ENCODE data around the gene TBL1X. TPM values are rescaled to one million over a fixed set of nuclear protein-coding genes. Genes with fewer than 3 reads are reported as not detected.

The TBL1X gene
- total and polyA plus RNA-seq, 8 donors, result 2.4 to 16.6 (median 9.3) TPM

DNA sequence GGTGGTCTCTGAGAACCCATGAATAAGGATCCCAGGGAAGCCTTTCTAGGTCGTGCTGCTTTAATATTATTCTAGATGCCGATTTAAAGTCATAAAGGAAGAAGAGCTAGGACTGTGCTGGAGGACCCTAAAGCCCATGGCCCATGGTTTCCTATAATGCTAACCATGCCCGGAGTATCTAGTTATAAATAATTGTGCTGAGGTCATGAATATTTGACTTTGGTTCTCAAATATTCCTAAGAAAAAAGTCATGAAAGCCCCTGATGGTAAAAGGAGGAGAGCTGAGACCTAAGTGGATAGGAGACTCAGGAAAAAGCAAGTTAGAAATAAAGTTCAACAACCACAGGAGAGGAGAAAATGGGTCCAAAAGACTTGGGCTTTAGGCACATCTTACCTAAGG is 132.0 kb downstream of the TBL1X start:
- DNase-seq, result no peak
- no peak for FAIRE-seq
- intact Hi-C loops (cut with DNase I), result no loop called here
- Histone ChIP-seq H3K9me3 (no peaks in the 10 kb centered on the region), H3K36me3 (no peaks in the 10 kb centered on the region), H3K4me3 (no peak overlapping the region), H3K27me3 (no peaks in the 10 kb centered on the region), H3K4me1 (no peaks in the 10 kb centered on the region), H3K27ac (no peak overlapping the region)
- TF ChIP-seq, protein P1, sequence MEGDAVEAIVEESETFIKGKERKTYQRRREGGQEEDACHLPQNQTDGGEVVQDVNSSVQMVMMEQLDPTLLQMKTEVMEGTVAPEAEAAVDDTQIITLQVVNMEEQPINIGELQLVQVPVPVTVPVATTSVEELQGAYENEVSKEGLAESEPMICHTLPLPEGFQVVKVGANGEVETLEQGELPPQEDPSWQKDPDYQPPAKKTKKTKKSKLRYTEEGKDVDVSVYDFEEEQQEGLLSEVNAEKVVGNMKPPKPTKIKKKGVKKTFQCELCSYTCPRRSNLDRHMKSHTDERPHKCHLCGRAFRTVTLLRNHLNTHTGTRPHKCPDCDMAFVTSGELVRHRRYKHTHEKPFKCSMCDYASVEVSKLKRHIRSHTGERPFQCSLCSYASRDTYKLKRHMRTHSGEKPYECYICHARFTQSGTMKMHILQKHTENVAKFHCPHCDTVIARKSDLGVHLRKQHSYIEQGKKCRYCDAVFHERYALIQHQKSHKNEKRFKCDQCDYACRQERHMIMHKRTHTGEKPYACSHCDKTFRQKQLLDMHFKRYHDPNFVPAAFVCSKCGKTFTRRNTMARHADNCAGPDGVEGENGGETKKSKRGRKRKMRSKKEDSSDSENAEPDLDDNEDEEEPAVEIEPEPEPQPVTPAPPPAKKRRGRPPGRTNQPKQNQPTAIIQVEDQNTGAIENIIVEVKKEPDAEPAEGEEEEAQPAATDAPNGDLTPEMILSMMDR (IDR thresholded peaks at IDR 0.05), result no peak
- 75 to 89% methylated on average over 3 of the region's 3 CpGs for WGBS, 2 donors
- ATAC-seq, result no peak

DNA sequence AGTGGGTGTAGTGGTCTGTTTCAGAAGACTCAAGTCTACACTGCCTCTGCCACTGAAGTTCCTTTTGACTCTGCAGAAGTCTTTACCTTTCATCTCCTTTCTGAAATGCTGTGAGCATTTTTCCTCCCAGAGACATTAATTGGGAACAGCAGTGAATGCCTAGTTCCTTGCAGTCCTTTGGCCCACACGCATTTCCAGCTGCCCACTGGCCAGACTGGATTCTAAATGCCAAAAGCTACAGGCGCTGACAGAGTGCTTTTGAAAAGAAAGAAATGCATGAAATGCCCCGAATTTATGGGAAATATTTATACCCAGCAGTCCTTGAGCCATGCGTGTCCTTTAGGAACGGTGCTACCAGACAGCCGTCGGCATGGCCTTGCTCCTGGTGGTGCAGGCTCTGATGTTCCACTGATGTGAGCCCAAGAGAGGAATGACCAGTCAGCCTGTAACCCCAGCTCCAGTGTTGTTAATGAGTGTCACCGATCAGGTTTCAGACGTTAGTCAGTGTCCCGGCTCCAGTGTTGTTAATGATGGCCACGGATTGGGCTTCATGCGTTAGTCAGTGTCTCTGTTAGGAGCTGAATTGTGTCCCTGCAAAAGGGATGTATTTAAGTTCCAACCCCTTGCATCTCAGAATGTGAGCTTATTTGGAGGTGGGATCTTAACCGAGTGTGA is 132.6 kb downstream of the TBL1X start:
- ATAC-seq, result no peak

DNA sequence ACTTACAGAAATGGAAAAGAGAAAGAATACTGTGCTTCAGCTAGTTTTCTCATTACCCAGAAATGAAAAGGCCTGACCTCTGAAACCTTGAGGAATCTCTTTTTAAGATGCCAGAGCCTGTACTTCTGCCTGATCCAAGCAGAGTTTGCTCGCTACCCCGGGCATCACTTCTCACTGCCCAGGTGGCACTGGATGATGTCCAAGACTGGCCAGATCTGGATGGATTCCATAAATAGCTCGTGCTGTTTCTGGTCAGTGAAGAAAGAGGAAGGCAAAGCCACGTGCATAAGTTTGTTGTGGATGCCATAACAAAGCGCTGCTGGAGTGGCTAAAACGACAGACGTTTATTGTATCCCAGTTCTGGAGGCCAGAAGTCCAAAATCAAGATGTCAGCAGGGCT is 133.5 kb downstream of the TBL1X start:
- FAIRE-seq (no peak), DNase-seq (peak in 2 of 6 donors; percentile 21 to 43), ATAC-seq (peak in 3 of 4 donors; percentile 50 to 56 (median 53))
- Histone ChIP-seq H3K4me1 (no peaks in the 10 kb centered on the region), H3K9me3 (no peaks in the 10 kb centered on the region), H3K36me3 (no peaks in the 10 kb centered on the region), H3K27me3 (no peaks in the 10 kb centered on the region), H3K27ac (no peak overlapping the region), H3K4me3 (no peak overlapping the region)
- TF ChIP-seq, protein P1 (IDR thresholded peaks at IDR 0.05), result no peak
- WGBS, 2 donors, result 26 to 43% methylated on average over 7 of the region's 7 CpGs
- intact Hi-C loops (cut with DNase I), result no loop called here

More for the DNA sequence above, 132.6 kb downstream of the TBL1X start:
- no peak overlapping the region for H3K4me3 ChIP-seq
- H3K9me3 ChIP-seq, result no peaks in the 10 kb centered on the region
- no peaks in the 10 kb centered on the region for H3K27me3 ChIP-seq
- 77 to 93% methylated on average over 13 of the region's 13 CpGs for WGBS, 2 donors
- no peak for DNase-seq
- H3K4me1 ChIP-seq, result no peaks in the 10 kb centered on the region
- TF ChIP-seq, protein P1 (IDR thresholded peaks at IDR 0.05), result no peak
- intact Hi-C loops (cut with DNase I), result no loop called here
- no peaks in the 10 kb centered on the region for H3K36me3 ChIP-seq
- no peak for FAIRE-seq
- H3K27ac ChIP-seq, result no peak overlapping the region

DNA sequence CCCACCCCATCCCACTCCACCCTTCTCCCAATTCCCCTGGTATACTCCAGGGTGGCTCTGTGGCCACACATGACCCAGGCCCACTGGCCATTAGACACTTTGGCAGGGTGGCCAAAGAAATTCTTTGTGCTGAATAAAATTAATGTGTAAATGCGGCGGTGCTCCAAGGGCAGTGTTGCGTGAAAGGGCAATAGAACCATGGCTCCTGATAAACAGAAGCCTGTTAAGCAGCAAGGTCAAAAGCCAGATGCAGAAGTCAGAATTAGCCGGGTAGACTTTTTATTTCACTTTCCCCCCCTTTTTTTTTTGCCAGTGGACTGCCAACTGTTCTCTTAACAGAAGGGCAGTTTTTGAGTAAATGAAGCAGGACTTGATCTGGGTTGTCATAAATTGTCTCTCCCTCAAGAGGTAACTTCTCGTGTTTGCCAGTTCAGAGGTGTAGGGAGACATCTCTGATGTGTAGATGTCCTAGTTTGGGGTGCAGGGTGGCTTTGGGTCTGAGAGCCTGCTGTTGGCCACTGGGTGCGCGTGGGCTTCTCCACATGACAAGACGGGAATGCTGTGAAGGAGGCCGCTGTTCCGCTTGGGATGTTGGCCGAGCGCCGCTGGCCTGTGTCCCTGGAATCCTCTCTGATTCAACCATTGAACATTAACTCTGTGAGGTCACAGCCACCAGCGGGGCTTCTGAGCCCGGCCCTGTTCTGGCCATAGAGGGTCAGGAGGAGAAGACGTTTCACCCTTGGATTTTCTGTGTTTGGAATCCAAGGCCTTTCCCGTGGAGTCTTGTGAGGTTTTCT is 139.5 kb downstream of the TBL1X start:
- WGBS, 2 donors, result 78 to 81% methylated on average over 17 of the region's 17 CpGs
- no peak for FAIRE-seq

More for the DNA sequence above, 139.5 kb downstream of the TBL1X start:
- Histone ChIP-seq H3K9me3 (no peaks in the 10 kb centered on the region), H3K36me3 (no peaks in the 10 kb centered on the region), H3K4me1 (no peaks in the 10 kb centered on the region), H3K27me3 (no peaks in the 10 kb centered on the region), H3K4me3 (no peak overlapping the region), H3K27ac (peak overlapping the region in 1 of 4 donors; percentile 31)
- intact Hi-C loops (cut with DNase I), result no loop called here
- TF ChIP-seq, protein P1 (IDR thresholded peaks at IDR 0.05), result no peak
- ATAC-seq (peak; percentile 64 to 70 (median 66)), DNase-seq (peak in 3 of 6 donors; percentile 17 to 46 (median 33))

All from pancreas (tissue), 10 donors.